Eye (tissue), 1 donor: Measurements from ENCODE around the gene SLC16A7.

Experiments
- DNase-seq: peaks from one replicate; pipeline ENCODE4 v3.0.0-alpha.2; 2015

The SLC16A7 gene

DNA sequence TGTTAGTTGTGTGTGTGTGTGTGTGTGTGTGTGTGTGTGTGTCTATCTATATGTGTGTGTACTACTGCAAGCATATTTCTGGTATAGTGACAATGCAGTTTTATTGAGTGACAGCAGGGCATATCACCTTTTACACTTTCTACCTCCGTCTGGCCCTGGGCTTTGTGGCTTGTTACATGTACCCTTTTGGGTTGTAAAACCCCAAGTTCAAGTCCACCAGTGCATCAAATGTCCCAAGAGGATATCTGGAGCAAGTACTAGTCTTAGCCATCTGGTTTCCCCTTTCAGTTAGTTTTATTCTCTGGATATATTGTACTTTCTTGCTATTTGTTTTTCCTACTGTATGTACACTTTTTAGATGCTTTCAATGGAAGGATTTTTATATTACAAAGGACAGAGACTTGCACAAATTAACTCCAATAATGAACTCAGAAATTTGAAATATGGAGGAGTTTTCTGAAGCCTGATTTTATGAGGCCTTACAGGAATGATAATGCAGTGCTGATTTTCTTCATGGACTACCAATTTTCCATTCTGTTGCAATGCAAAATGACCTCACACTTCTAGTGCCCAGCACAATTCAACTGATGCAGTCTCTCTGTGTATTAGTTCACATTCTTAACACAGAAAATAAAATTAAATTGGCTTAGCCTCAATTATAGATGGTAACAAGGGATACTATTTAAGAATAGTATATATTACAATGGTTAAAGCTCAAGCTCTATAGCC is 29.1 kb downstream of the SLC16A7 start:
- DNase-seq, result no peak

DNA sequence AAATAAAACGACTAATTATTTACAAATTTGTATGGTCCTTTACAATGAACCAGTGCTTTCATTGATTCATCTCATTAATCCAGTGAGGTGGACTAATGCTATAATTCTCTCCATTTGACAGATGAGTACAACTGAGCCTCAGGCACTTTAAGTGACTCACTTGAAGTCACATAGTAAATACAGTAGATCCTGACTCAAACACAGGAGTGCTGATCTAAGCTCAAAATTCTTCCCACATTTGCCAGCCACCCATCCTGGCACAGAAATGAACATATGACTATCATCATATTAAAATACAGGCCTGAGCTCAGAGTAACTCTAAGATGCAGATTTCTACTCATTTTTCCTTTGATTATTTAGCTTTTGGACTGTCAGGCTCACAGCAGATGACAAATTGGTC is 30.6 kb downstream of the SLC16A7 start:
- no peak for DNase-seq

DNA sequence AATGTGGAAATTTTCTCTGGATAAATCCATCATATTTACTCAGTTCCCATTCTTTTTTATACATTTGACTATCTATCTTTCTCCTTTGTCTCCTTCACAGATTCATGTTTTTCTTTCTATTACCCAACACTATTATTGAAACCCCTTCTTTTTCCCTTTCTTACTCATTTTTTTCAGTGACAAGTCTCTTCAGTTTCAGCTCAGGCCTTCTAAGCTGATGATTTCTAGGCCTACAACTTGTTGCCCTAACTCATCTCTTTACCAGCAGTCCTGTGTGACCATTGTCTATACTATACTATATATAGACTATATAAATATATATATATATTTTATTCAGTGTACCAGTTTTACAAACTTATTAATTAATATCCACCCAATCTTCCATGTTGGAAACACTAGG is 31.8 kb downstream of the SLC16A7 start:
- DNase-seq, result no peak

DNA sequence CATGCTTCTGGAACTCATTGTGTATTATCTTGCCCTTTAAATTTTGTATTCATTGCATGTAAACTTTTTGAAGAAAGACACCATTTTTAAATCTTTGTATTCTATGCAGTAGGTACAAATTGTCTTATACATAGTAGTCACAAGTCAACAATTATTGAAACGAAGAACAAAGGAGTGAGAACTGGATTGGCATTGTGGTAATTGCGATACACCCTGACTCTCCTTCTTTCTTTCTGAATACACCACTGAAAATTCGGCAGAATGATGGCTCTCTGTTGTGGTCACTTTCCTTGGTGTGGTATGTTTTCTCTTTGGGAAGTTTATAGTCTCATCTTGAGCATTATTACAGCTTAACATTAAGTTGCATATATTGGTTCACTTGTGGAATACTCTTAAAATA is 34.1 kb downstream of the SLC16A7 start:
- no peak for DNase-seq

DNA sequence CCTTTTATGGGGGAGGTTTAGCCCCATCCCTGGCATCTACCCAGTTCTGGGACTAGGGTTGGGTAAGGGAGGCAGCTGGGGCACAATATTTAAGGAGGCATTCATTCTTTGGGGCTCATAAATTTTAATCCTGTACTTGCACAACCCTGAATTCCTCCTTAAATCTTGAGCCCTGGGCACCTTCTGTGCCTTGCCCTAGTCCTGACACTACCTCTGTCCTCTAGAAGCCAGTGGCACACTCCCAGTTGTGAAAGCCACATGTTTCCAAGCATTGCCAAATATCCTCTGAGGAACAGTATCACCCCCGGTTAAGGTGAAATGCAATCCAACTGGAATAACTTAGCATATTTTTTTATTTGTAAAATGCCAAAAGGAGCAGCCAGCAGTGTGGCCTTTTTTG is 36.6 kb downstream of the SLC16A7 start:
- DNase-seq, result no peak

DNA sequence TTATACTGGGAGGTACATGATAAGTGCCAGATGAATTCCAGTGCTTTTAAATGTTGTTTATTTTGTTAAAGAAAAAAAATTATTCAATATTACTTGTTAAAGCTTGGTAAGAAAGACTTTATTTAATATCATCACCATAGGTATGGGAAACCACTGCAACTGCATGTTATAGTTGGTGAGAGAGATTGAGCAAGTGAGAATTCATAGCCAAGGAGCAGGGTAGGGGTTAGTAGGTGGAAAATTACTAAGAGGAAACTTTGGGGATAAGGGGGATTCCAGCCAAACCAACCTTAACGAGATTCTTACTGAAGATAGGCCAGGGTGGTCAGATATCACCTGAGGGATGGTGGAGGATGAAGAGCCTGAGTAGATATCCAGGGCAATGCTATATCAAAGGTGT is 38.4 kb downstream of the SLC16A7 start:
- DNase-seq, result no peak

DNA sequence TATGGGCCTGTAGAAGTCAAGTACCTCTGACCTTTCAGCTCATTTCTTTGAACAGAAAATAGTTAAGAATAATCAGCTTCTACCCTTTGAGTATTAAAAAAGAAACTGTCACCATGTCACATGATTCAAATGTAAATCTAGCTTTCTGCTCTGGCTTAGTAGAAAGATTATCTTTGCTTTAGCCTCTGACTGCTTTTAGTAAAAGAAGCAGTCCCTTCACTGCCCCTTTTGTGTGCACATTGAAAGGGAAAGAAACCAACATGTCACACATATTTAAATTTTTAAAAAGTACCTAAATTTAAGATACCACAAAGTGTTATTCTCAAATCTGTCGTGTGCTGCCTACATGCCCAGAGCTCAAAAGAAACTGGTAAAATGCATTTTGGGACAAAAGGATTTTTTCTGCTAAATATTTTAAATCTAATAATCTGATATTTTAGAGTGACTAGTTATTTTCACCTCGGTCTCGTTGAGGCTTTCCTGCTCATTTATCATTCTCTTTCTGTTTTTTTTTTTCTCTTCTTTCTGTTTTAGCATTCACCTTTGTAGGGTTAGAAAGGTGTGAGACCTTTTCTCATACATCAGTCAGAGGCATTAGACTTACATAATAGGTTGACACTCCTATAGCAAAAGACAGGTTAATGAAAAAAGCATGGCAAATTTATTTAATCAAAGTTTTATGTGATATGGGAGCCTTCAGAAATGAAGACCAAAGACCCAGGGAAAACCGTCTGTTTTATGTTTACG is 41.3 kb downstream of the SLC16A7 start:
- DNase-seq, result no peak

DNA sequence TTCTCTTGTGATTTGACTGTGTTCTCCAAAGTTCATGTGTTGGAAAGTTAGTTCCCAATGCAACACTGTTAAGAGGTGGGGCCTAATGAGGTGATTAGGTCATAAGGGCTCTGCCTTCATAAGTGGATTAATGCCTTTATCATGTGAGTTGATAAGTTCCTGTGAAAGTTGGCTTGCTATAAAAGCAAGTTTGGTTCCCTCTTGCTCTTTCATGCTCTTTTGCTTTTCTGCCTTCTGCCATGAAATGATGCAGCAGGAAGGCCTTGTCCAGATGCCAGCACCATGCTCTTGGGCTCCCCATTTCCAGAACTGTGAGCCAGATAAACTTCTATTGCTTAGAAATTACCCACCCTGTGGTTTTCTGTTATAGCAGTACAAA is 41.9 kb downstream of the SLC16A7 start:
- DNase-seq, result no peak

DNA sequence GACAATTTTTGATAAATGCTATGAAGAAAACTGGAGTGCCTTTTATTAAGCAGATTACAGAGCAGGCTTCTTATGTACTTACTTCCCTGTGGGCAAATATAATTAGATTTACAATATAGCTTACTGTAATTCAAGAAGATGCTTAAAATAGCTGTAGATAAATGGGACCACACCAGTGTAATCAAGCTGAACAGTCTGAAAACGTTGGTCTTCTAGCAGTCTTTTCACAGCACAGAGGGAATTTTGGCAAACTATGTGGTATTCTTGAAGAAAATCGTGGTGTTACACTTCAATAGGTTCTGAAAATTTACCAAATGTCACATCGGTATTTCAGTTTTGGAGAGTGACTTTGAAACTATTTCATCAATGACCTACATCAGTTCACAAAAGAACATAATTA is 47.7 kb downstream of the SLC16A7 start:
- DNase-seq, result no peak

DNA sequence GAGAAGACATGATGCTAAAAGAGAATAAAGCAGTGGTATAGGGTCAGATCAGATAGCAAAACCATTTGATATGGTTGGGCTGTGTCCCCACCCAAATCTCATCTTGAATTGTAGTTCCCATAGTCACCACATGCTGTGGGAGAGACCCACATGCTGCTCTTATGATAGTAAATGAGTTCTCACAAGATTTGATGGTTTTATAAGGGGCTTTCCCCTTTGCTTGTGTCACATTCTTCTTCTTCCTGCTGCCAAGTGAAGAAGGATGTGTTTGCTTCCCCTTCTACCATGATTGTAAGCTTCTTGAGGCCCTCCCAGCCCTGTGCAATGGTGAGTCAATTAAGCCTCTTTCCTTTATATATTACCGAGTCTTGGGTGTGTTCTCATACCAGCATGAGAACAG is 49.4 kb downstream of the SLC16A7 start:
- no peak for DNase-seq

DNA sequence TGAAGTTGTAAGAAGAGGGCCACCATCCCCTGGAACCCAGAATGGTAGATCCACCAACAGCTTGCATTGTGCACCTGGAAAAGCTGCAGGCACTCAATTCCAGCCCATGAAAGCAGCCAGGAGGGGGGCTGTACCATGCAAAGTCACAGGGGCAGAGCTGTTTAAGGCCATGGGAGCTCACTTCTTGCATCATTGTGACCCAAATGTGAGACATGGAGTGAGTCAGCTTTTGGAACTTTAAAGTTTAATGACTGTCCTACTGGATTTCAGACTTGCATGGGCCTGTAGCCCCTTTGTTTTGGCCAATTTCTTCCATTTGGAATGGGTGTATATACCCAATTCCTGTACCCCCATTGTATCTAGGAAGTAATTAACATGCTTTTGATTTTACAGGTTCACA is 50.8 kb downstream of the SLC16A7 start:
- no peak for DNase-seq

DNA sequence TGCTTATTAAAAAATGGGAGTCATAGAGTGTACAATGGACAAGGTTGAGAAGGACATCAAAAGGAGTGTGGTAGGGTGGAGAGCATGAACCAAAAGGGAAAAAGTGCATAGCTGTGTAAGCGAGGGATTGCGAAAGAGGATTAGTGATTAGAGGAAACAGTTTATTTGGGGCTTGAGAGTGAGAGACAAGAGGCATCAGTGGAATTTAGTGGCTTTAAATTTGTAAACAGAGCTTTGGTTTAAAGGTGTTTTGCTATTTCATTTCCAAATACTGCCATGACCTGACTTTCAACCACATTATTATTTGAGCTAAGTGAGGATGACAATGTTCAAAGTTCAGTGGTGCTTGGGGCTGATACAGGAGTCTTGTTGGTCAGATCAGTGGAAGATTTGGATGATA is 53.4 kb downstream of the SLC16A7 start:
- DNase-seq, result no peak

DNA sequence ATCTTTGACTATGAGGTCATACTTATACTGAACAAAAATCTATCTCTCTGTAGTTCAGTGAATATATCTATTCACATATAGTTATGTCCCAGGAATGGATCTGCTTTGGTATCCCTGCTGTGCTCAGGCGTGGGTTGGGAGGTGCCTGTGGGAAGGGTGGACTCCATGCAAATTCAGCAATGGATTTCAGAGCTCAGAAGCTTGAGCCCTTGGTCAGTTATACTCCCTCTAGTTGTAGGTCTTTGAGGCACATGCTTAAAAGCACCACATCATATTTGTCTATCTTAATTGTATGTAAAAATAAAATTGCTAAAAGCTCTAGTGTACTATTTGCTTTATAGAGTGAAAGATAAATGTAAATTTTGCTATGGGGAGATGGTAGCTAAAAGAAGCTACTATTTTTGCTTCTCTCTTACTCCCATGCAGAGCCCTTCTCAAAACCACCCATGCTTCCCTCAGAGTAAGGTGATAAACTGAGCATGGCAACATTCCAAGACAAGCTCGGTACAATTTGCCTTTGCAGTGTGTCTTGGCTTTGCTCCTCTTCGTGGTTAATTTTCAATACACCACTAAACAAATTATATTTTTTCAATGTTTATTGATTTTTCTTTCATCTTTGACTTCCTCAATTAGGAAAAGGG is 54.9 kb downstream of the SLC16A7 start:
- DNase-seq, result no peak

DNA sequence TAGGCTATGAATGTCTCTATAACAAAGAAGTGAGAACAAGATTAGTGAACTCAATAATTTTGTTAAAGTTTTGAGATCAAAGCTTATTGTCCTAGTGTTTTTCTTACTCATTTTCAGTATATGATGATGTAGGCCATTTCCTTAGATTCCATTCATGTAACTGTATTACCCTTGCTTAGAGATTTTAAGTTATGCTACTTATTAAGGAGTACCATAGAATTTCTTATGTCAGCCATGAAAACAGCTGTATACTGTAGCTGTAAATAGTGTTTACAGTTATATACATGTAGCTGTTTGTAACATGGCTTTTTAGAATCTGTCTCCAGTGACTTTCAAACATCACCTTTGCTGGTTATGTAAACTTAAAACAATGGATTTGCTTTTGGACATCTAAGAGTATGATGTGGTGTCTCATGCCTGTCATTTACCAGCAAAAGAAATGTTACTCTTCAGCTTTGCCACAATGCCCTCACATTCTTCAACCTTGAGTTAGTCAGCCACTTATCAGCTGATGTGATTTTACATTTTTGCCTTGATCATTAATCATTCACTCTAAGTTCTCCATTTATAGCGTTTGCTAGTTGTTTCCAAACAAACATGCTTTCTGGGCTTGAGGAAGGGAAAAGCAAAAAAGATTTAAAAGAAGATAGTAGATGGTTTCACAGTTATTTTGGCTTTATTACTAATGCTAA is 55.5 kb downstream of the SLC16A7 start:
- no peak for DNase-seq

DNA sequence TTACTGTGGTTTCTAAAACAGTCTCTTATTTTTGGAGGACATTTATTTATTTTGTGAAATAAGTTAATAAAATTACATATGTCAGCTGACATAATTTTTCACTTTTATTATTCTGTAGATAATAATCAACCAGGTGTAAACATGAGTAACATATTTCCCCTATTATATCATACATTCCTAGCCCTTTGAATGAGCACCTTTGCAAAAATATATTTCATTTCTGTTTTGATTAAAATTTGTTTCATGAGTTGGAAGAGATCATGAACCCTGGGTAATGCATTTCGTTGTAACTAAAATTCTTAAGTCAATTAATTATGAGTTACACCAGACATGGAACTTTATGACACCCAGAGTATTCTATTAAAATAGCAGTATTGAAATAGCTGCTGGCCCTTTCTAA is 56.3 kb downstream of the SLC16A7 start:
- DNase-seq, result no peak

DNA sequence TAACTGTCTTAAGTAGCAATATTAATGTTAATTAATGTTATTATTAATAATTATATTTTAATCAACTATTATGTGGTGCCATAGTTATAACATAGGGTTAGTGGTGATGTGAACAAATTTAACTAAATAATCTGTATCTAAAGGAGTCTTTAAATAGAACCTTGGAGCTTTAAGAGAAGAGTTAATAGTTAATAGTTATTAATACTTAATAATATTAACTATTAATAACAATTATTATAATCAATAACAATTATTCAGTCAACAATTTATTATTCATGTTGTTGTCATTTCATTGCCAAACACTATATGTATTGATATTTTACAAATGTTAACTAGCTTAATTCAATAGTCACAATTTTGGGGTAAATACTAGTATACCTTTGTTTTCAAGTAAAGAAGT is 58.2 kb downstream of the SLC16A7 start:
- DNase-seq, result no peak

DNA sequence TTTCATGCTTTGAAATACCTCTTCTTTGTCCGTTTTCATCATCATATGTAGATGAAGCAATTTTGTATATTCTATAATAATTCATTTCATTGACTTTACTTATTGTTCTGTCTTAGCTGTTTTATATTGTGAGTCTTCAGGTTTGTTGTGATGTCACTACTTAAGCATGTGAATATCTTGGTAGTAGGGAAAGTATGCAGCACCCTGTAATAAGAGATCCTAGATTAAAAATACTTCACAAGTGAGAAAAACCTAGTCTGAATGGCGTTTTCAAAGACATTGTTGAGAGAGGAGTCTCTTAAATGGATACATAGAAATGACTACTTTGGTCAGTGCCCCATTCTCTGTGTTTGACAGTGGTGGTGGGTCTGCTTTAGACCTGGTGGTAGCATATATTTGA is 61.4 kb downstream of the SLC16A7 start:
- no peak for DNase-seq

DNA sequence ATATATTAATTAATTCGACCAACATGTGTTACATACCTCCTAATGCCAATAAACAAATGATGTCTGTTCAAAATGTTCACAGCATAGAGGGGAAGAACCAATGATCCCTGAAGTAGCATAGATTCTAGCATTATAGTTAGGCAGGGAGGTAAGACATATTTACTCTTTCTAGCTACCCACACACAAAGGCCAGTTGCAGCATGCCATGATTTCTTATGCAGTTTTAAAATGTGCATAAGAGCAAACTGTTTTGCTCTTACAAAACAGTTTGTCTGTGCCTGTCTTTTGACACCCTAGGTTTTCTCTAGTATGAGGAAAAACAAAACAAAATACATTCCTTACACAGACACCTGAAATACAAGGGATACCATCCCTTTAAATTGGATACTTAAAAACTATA is 61.9 kb downstream of the SLC16A7 start:
- no peak for DNase-seq

DNA sequence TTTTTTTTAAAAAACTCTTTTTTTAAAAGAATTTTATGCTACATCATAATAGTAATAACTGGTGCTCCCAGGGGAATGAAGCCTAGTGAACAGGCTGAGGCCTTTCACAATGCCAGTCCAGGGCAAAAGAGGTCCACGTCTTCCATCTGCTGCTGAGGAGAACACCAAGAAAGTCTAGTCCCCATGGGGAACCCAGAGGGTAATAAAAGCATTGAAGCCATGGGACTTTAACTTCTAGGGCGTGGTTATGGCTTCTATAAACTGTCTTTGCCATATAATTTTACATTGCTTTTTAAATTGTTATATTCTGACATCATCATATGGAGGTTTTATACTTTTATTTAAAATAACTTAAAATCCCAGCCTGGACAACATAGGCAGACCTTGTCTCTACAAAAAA is 64.3 kb downstream of the SLC16A7 start:
- no peak for DNase-seq

DNA sequence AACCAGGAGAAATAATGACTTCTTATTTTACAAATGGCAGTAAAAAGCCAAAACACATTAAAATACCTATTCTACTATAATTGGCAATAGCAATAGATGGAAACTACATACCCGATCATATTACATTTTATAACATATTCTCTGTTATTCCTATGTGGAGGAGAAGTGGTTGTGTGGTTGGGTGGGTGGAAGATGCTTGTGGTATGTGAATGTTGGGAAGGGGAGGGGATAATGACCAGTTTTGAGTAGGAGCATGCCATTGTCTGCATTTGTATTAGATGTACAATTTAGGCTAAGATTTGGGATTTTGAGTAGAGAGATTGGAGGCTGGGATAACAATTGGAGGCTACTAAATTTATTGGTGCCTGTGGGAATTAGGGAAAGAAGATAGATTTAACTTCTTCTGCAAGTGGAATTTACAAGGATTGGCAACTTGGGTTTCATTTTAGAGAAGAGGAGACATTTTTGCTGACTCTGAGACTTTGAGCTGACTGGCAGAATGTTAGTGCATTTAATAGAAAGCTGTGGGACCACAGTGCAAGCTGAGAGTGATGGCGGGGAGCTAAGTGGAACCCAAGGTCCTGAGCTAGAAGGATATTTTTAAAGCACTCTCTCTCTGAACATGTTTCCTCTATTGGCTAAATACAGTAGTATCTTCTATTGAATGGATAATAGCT is 65.2 kb downstream of the SLC16A7 start:
- no peak for DNase-seq

DNA sequence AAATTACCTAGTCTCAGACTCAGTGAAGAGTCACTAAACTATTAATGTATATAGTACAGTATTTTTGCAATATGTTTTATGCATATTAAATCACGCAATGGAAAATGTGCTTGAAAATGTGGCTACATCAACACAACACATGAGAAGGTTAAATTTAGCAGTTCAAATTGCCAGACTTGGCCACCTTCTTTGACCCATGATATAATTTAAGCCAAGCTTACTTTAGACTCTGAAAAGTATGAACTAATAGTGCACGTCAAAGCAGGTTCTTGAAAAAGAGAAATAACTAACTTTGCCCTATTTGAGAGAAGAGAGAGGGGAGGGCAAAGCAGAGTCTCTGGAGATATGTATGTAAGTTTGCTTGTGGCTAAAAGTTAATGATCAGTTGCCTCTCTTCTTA is 68.7 kb downstream of the SLC16A7 start:
- no peak for DNase-seq

DNA sequence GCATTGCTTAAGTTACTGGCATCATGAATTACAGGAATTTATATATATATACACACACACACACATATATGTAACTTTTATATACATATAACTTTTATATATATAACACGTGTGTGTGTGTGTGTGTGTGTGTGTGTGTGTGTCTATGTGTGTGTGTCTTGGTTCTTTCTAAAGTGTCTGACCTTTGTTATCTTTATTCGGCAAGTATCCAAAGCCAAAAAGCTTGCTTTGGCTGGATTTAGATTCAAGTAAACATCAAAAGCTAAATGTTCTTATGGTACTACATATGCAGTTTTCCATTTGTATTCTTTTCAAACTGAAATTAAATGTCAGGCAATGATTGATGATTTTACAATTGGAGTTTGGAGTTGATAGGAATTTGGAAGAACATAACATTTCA is 69.9 kb downstream of the SLC16A7 start:
- DNase-seq, result no peak

DNA sequence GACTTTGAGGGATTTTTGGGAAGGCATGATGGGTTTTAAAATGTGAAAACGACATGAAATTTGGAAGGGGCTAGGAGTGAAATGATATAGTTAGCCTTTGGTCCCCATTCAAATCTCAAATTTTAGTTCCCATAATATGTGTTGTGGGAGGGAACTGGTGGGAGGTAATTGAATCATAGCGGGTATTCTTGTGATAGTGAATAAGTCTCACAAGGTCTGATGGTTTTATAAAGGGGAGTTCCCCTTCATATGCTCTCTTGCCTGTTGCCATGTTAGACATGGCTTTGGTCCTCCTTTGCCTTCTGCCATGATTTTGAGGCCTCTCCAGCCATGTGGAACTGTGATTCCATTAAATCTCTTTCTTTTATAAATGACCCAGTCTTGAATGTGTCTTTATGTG is 72.8 kb downstream of the SLC16A7 start:
- DNase-seq, result no peak
